A549 (cell line): ENCODE results near the gene ADGRB2.

ENCODE experiments used
- EP300 ChIP-seq, 2 experiments: fragments of >200 bp; sonication (Bioruptor Twin); formaldehyde crosslinking; IDR thresholded peaks; 2 replicates in 1 of 2; 3 replicates in 1 of 2; pipeline ENCODE4 v1.6.1; 2016 to 2017
- HDAC2 ChIP-seq: fragments of 200-600 bp; sonication (generic); IDR thresholded peaks from 2 replicates; pipeline ENCODE4 v1.6.1; 2016
- POLR2A ChIP-seq: IDR thresholded peaks from 2 replicates; pipeline ENCODE4 v1.6.1; 2012; ENCODE audit warnings: mild to moderate bottlenecking, low read length
- SMC3 ChIP-seq: fragments of >200 bp; sonication (Bioruptor Twin); formaldehyde crosslinking; IDR thresholded peaks from 3 replicates; pipeline ENCODE4 v1.6.1; 2018; ENCODE audit warnings: inconsistent platforms
- TF ChIP-seq, protein P1 (sequence below): fragments of >200 bp; sonication (Bioruptor Twin); formaldehyde crosslinking; IDR thresholded peaks from 3 replicates; pipeline ENCODE4 v1.5.1; 2016
- TF ChIP-seq, protein P2 (sequence below): fragments of 200-600 bp; sonication (generic); IDR thresholded peaks from 2 replicates; pipeline ENCODE4 v1.6.1; 2016; ENCODE audit warnings: antibody characterized with exemption, mild to moderate bottlenecking, moderate library complexity
- TF ChIP-seq, protein P3 (sequence below): IDR thresholded peaks from 2 replicates; pipeline ENCODE4 v1.6.1; 2012
- TF ChIP-seq, protein P4 (sequence below): IDR thresholded peaks from 2 replicates; pipeline ENCODE4 v1.6.1; 2012; ENCODE audit warnings: low read depth, borderline replicate concordance

DNA sequence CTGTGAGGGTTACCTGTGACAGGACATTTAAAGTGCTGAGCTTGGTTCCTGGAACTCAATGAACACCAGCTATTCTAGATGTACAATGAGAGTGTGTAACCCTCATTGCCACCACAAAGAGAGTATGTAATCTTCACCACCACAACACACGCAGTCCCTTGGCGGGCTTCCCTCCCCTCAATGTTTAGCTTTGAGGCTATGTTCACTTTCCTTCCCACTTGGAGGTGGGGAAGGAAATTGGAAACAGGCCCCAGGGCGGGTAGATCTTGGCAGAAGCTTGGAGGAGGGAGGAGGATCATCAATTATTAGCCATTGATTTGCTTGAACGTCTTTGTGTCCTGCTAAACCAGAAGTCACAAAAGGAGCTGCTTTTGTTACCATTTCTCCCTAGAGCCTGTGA lies 52.1 kb downstream of the ADGRB2 start:
- TF ChIP-seq, protein P1, sequence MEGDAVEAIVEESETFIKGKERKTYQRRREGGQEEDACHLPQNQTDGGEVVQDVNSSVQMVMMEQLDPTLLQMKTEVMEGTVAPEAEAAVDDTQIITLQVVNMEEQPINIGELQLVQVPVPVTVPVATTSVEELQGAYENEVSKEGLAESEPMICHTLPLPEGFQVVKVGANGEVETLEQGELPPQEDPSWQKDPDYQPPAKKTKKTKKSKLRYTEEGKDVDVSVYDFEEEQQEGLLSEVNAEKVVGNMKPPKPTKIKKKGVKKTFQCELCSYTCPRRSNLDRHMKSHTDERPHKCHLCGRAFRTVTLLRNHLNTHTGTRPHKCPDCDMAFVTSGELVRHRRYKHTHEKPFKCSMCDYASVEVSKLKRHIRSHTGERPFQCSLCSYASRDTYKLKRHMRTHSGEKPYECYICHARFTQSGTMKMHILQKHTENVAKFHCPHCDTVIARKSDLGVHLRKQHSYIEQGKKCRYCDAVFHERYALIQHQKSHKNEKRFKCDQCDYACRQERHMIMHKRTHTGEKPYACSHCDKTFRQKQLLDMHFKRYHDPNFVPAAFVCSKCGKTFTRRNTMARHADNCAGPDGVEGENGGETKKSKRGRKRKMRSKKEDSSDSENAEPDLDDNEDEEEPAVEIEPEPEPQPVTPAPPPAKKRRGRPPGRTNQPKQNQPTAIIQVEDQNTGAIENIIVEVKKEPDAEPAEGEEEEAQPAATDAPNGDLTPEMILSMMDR, result no peak
- TF ChIP-seq SMC3 (no peak), EP300 (IDR thresholded peaks at IDR 0.05) (no peak), POLR2A (no peak), HDAC2 (no peak)
- TF ChIP-seq, protein P2, sequence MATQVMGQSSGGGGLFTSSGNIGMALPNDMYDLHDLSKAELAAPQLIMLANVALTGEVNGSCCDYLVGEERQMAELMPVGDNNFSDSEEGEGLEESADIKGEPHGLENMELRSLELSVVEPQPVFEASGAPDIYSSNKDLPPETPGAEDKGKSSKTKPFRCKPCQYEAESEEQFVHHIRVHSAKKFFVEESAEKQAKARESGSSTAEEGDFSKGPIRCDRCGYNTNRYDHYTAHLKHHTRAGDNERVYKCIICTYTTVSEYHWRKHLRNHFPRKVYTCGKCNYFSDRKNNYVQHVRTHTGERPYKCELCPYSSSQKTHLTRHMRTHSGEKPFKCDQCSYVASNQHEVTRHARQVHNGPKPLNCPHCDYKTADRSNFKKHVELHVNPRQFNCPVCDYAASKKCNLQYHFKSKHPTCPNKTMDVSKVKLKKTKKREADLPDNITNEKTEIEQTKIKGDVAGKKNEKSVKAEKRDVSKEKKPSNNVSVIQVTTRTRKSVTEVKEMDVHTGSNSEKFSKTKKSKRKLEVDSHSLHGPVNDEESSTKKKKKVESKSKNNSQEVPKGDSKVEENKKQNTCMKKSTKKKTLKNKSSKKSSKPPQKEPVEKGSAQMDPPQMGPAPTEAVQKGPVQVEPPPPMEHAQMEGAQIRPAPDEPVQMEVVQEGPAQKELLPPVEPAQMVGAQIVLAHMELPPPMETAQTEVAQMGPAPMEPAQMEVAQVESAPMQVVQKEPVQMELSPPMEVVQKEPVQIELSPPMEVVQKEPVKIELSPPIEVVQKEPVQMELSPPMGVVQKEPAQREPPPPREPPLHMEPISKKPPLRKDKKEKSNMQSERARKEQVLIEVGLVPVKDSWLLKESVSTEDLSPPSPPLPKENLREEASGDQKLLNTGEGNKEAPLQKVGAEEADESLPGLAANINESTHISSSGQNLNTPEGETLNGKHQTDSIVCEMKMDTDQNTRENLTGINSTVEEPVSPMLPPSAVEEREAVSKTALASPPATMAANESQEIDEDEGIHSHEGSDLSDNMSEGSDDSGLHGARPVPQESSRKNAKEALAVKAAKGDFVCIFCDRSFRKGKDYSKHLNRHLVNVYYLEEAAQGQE, result no peak
- TF ChIP-seq, protein P3, sequence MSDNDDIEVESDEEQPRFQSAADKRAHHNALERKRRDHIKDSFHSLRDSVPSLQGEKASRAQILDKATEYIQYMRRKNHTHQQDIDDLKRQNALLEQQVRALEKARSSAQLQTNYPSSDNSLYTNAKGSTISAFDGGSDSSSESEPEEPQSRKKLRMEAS, result no peak
- TF ChIP-seq, protein P4, sequence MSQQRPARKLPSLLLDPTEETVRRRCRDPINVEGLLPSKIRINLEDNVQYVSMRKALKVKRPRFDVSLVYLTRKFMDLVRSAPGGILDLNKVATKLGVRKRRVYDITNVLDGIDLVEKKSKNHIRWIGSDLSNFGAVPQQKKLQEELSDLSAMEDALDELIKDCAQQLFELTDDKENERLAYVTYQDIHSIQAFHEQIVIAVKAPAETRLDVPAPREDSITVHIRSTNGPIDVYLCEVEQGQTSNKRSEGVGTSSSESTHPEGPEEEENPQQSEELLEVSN, result no peak
